OCI-LY3 (cell line): ENCODE data around the gene FBXO28.

ENCODE experiments used
- H2AFZ ChIP-seq: fragments of 200-600, 300-600 bp; shearing (Covaris generic); 2 replicates; pipeline ENCODE4 v1.6.0; 2014; ENCODE audit warnings: antibody characterized with exemption, low read depth, low read length
- H3K27ac ChIP-seq: fragments of 200-600, 300-600 bp; sonication (generic); 2 replicates; pipeline ENCODE4 v1.5.1; 2014; ENCODE audit warnings: mild to moderate bottlenecking, low read length, moderate library complexity, mixed read lengths
- H3K27me3 ChIP-seq: fragments of 200-600, 300-600 bp; sonication (generic); 2 replicates; pipeline ENCODE4 v1.6.1; 2014; ENCODE audit warnings: low read depth, low read length, mixed read lengths
- H3K36me3 ChIP-seq: fragments of 200-600, 300-600 bp; sonication (generic); replicated peaks from 2 replicates; pipeline ENCODE3; 2014; ENCODE audit warnings: low read depth, low read length, mixed read lengths
- H3K4me1 ChIP-seq: fragments of 300-600, 200-600 bp; sonication (generic); 2 replicates; pipeline ENCODE4 v1.6.1; 2014; ENCODE audit warnings: low read length, mixed read lengths
- H3K4me2 ChIP-seq: fragments of 200-600, 300-600 bp; sonication (generic); 2 replicates; pipeline ENCODE4 v1.6.1; 2014; ENCODE audit warnings: low read length, mixed read lengths
- H3K4me3 ChIP-seq: fragments of 300-600, 200-600 bp; sonication (generic); 2 replicates; pipeline ENCODE4 v1.5.1; 2014; ENCODE audit warnings: antibody characterized with exemption, mild to moderate bottlenecking, low read length, moderate library complexity
- H3K79me2 ChIP-seq: fragments of 300-600, 200-600 bp; shearing (Covaris generic); 2 replicates; pipeline ENCODE4 v1.6.1; 2014; ENCODE audit warnings: mild to moderate bottlenecking, low read length, mixed read lengths
- H3K9ac ChIP-seq: fragments of 300-600, 200-600 bp; shearing (Covaris generic); 2 replicates; pipeline ENCODE4 v1.6.0; 2014; ENCODE audit warnings: mild to moderate bottlenecking, low read length, moderate library complexity
- H3K9me3 ChIP-seq: fragments of 200-600, 300-600 bp; shearing (Covaris generic); 2 replicates; pipeline ENCODE4 v1.6.1; 2014; ENCODE audit warnings: low read length, mixed read lengths; ENCODE audit not compliant: insufficient read depth
- H4K20me1 ChIP-seq: fragments of 200-600, 300-600 bp; sonication (generic); 2 replicates; pipeline ENCODE4 v1.6.1; 2016; ENCODE audit warnings: low read length, mixed read lengths; ENCODE audit not compliant: insufficient read depth
- EZH2phosphoT487 ChIP-seq: fragments of 200-600 bp; shearing (Covaris generic); IDR thresholded peaks from 2 replicates; pipeline ENCODE4 v1.6.1; 2018; ENCODE audit warnings: antibody characterized with exemption, mixed run types, low read depth
- TF ChIP-seq, protein P1 (sequence below): fragments of 200-600, 300-600 bp; sonication (generic); IDR thresholded peaks from 2 replicates; pipeline ENCODE4 v1.5.1; 2014; ENCODE audit warnings: antibody characterized with exemption, low read length, low read depth

Gene FBXO28

DNA sequence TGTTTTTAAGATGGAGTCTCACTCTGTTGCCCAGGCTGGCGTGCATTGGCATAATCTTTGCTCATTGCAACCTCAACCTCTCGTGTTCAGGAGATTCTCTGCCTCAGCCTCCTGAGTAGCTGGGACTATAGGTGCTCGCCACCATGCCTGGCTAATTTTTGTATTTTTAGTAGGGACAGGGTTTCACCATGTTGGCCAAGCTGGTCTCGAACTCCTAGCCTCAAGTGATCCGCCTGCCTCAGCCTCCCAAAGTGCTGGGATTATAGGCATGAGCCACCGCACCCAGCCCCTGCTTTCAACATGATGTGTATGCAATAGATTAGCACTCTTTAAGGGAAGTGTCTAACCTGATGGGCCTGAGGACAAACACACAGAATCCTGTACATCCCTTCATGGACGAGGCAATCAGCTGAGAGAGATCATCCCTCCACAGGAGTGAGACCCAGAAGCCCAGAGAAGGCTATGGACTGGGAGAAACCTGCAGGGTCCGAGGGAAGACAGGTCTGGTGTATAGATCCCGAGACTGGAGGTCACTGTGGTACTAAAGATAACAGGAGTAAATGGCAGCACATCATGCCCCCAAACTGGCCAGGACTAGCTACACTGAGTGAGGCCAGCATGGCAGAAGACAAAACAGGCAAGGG is 63.6 kb downstream of the FBXO28 start:
- no peak overlapping the region for H3K4me3 ChIP-seq
- no peak for TF ChIP-seq EZH2phosphoT487
- TF ChIP-seq, protein P1, sequence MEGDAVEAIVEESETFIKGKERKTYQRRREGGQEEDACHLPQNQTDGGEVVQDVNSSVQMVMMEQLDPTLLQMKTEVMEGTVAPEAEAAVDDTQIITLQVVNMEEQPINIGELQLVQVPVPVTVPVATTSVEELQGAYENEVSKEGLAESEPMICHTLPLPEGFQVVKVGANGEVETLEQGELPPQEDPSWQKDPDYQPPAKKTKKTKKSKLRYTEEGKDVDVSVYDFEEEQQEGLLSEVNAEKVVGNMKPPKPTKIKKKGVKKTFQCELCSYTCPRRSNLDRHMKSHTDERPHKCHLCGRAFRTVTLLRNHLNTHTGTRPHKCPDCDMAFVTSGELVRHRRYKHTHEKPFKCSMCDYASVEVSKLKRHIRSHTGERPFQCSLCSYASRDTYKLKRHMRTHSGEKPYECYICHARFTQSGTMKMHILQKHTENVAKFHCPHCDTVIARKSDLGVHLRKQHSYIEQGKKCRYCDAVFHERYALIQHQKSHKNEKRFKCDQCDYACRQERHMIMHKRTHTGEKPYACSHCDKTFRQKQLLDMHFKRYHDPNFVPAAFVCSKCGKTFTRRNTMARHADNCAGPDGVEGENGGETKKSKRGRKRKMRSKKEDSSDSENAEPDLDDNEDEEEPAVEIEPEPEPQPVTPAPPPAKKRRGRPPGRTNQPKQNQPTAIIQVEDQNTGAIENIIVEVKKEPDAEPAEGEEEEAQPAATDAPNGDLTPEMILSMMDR, result no peak
- H3K4me1 ChIP-seq, result peaks cover 13% of the 10 kb centered on the region
- H3K27me3 ChIP-seq, result peaks cover 18% of the 10 kb centered on the region
- no peak overlapping the region for H3K4me2 ChIP-seq
- no peak overlapping the region for H3K27ac ChIP-seq
- no peaks in the 10 kb centered on the region for H3K9me3 ChIP-seq
- H2AFZ ChIP-seq, result no peak overlapping the region
- H3K36me3 ChIP-seq, result no peaks in the 10 kb centered on the region
- no peaks in the 10 kb centered on the region for H4K20me1 ChIP-seq
- no peaks in the 10 kb centered on the region for H3K79me2 ChIP-seq
- H3K9ac ChIP-seq, result no peak overlapping the region

GRCh38 chr1:224178894-224179293 is 65.0 kb downstream of the FBXO28 start:
- Histone ChIP-seq H3K9me3 (no peaks in the 10 kb centered on the region), H3K4me2 (no peak overlapping the region), H3K9ac (no peak overlapping the region), H3K4me1 (peaks cover 13% of the 10 kb centered on the region), H3K79me2 (peaks cover 8% of the 10 kb centered on the region), H2AFZ (no peak overlapping the region), H3K36me3 (no peaks in the 10 kb centered on the region), H3K27me3 (peaks cover 10% of the 10 kb centered on the region), H3K27ac (no peak overlapping the region), H3K4me3 (no peak overlapping the region), H4K20me1 (no peaks in the 10 kb centered on the region)
- no peak for TF ChIP-seq EZH2phosphoT487
- TF ChIP-seq, protein P1, result no peak

DNA sequence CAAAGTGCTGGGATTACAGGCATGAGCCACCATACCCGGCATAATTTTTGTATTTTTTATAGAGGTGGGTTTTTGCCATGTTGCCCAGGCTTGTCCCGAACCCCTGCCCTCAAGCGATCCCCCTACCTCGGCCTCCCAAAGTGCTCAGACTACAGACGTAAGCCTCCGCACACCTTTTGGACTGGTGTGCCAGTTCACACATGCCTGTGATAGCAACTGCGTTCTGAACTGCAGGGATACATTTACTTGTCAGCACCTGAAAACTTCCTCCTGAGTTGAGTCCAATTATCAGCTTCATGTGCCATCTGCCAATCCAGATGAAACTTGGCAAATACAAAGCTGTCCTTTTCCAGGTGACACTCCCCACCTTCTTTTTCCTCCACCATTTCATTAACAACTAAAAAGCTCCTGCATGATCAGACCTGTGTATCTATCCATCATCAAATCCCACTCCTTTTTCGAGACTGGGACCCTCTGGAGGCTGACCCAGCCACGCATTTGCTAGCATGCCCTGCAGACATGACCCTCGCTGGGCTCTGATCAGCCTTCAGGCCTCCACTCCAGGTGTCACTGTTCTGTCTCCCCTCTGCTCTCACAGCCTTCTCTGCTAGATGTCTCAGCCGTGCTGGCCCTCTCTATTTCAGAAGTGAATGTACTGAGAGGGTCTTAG is 67.0 kb downstream of the FBXO28 start:
- H3K4me1 ChIP-seq, result peaks cover 28% of the 10 kb centered on the region
- peaks cover 19% of the 10 kb centered on the region for H4K20me1 ChIP-seq
- no peak overlapping the region for H2AFZ ChIP-seq
- no peak overlapping the region for H3K27ac ChIP-seq
- no peak overlapping the region for H3K4me3 ChIP-seq
- H3K9me3 ChIP-seq, result no peaks in the 10 kb centered on the region
- H3K79me2 ChIP-seq, result peaks cover 28% of the 10 kb centered on the region
- H3K27me3 ChIP-seq, result peaks cover 10% of the 10 kb centered on the region
- no peak for TF ChIP-seq EZH2phosphoT487
- TF ChIP-seq, protein P1, result no peak
- peaks cover 12% of the 10 kb centered on the region for H3K36me3 ChIP-seq
- H3K9ac ChIP-seq, result no peak overlapping the region
- H3K4me2 ChIP-seq, result no peak overlapping the region

GRCh38 chr1:224181453-224181810 is 67.5 kb downstream of the FBXO28 start:
- peak overlapping the region; percentile 85 for H3K4me3 ChIP-seq
- peaks cover 23% of the 10 kb centered on the region for H4K20me1 ChIP-seq
- H3K27ac ChIP-seq, result peak overlapping the region; percentile 90
- H3K4me2 ChIP-seq, result peak overlapping the region; percentile 63
- peak overlapping the region; percentile 90; the same call in 1 of the 2 replicates for H3K9ac ChIP-seq
- peaks cover 33% of the 10 kb centered on the region for H3K4me1 ChIP-seq
- peaks cover 33% of the 10 kb centered on the region for H3K79me2 ChIP-seq
- peaks cover 10% of the 10 kb centered on the region for H3K27me3 ChIP-seq
- peaks cover 15% of the 10 kb centered on the region for H3K36me3 ChIP-seq
- H2AFZ ChIP-seq, result no peak overlapping the region
- H3K9me3 ChIP-seq, result no peaks in the 10 kb centered on the region
- TF ChIP-seq, protein P1, result no peak
